GM19099 (cell line): Measurements from ENCODE around the gene TMEM203.

Experiments
- POLR2A ChIP-seq: IDR thresholded peaks from 3 replicates; pipeline ENCODE4 v1.6.1; 2011; ENCODE audit warnings: low read depth; ENCODE audit not compliant: insufficient read length; ENCODE audit errors: extremely low read depth

The TMEM203 gene

GRCh38 chr9:137244486-137245449 lies 39.3 kb upstream of the TMEM203 start:
- no peak for TF ChIP-seq POLR2A

GRCh38 chr9:137243626-137244485 lies 38.4 kb upstream of the TMEM203 start:
- peak; percentile 52 for TF ChIP-seq POLR2A

- no peak for TF ChIP-seq POLR2A
These were observed 37.1 kb upstream of the TMEM203 start for GRCh38 chr9:137242269-137243203.

GRCh38 chr9:137241490-137242268 lies 36.2 kb upstream of the TMEM203 start:
- TF ChIP-seq POLR2A = no peak

GRCh38 chr9:137240841-137241489 lies 35.5 kb upstream of the TMEM203 start, which contains the start of gene TUBB4B:
TUBB4B (plus strand) TSS chr9:137241287; CDS start chr9:137241361, 74 bp downstream.
- TF ChIP-seq POLR2A = peak; percentile 100

GRCh38 chr9:137240318-137240840 lies 34.9 kb upstream of the TMEM203 start:
- TF ChIP-seq POLR2A = peak; percentile 59

- TF ChIP-seq POLR2A = no peak
These were observed 32.6 kb upstream of the TMEM203 start for GRCh38 chr9:137237759-137238726.

GRCh38 chr9:137236936-137237421 lies 31.5 kb upstream of the TMEM203 start:
- TF ChIP-seq POLR2A = no peak

GRCh38 chr9:137236238-137236935 lies 30.9 kb upstream of the TMEM203 start:
- TF ChIP-seq POLR2A = no peak

GRCh38 chr9:137235424-137236237 lies 30.2 kb upstream of the TMEM203 start:
- TF ChIP-seq POLR2A = no peak

GRCh38 chr9:137234758-137235423 lies 29.4 kb upstream of the TMEM203 start:
- TF ChIP-seq POLR2A = no peak
